Measurements from ENCODE around the gene VPS29.
"Not testable (repeated sequence)": the region's sequence is repeated elsewhere in the genome, so short reads cannot be mapped to it uniquely, and the experiment has no call there.

VPS29 gene

GRCh38 chr12:110548678-110549077 lies 46.8 kb upstream of the VPS29 start:
- peaks cover 75% of the 10 kb centered on the region for H3K79me2 ChIP-seq (ENCODE audit: insufficient read depth, low read length)
- TF ChIP-seq CTCF (IDR thresholded peaks at IDR 0.05; ENCODE audit: borderline replicate concordance, extremely low read depth, low read length, poor library complexity, severe bottlenecking) = no peak
- no peak for TF ChIP-seq EZH2 (IDR thresholded peaks at IDR 0.05; ENCODE audit: borderline replicate concordance, low read depth, low read length, severe bottlenecking)
- peaks cover 21% of the 10 kb centered on the region for H4K20me1 ChIP-seq (ENCODE audit: insufficient read depth, low read length)

GRCh38 chr12:110547090-110547489 lies 45.2 kb upstream of the VPS29 start:
- Histone ChIP-seq H3K4me2 (ENCODE audit: insufficient read depth, low read length) (no peak overlapping the region), H3K4me1 (ENCODE audit: insufficient read depth, low read length) (no peaks in the 10 kb centered on the region), H3K36me3 (ENCODE audit: insufficient read depth, low read length) (peaks cover 79% of the 10 kb centered on the region), H3K27ac (ENCODE audit: low read length) (no peak overlapping the region), H3K27me3 (ENCODE audit: insufficient read depth, low read length, poor library complexity) (no peaks in the 10 kb centered on the region), H3K4me3 (ENCODE audit: low read depth in 1 of 2, low read length in 2 of 2) (no peak overlapping the region), H3K9ac (ENCODE audit: low read depth, low read length) (no peak overlapping the region), H3K9me3 (ENCODE audit: insufficient read depth, low read length, severe bottlenecking) (no peaks in the 10 kb centered on the region), H3K79me2 (ENCODE audit: insufficient read depth, low read length) (peaks cover 65% of the 10 kb centered on the region), H4K20me1 (ENCODE audit: insufficient read depth, low read length) (peaks cover 18% of the 10 kb centered on the region), H2AFZ (ENCODE audit: low read depth, low read length) (no peak overlapping the region)
- ATAC-seq (ENCODE audit: insufficient read depth, low read depth) = no peak
- TF ChIP-seq CTCF (IDR thresholded peaks at IDR 0.05; ENCODE audit: borderline replicate concordance, extremely low read depth, low read length, poor library complexity, severe bottlenecking) (no peak), EZH2 (IDR thresholded peaks at IDR 0.05; ENCODE audit: borderline replicate concordance, low read depth, low read length, severe bottlenecking) (no peak)
- no peak for DNase-seq

More at GRCh38 chr12:110548678-110549077, 46.8 kb upstream of the VPS29 start:
- ATAC-seq (ENCODE audit: insufficient read depth, low read depth) (no peak), DNase-seq (no peak)
- Histone ChIP-seq H3K9me3 (ENCODE audit: insufficient read depth, low read length, severe bottlenecking) (no peaks in the 10 kb centered on the region), H3K27ac (ENCODE audit: low read length) (no peak overlapping the region), H3K4me3 (ENCODE audit: low read depth in 1 of 2, low read length in 2 of 2) (no peak overlapping the region), H3K36me3 (ENCODE audit: insufficient read depth, low read length) (peaks cover 65% of the 10 kb centered on the region), H3K27me3 (ENCODE audit: insufficient read depth, low read length, poor library complexity) (no peaks in the 10 kb centered on the region), H3K9ac (ENCODE audit: low read depth, low read length) (no peak overlapping the region), H2AFZ (ENCODE audit: low read depth, low read length) (no peak overlapping the region), H3K4me2 (ENCODE audit: insufficient read depth, low read length) (no peak overlapping the region), H3K4me1 (ENCODE audit: insufficient read depth, low read length) (no peaks in the 10 kb centered on the region)

GRCh38 chr12:110546339-110546738 lies 44.4 kb upstream of the VPS29 start:
- Histone ChIP-seq H3K9ac (ENCODE audit: low read depth, low read length) (no peak overlapping the region), H3K27me3 (ENCODE audit: insufficient read depth, low read length, poor library complexity) (no peaks in the 10 kb centered on the region), H3K9me3 (ENCODE audit: insufficient read depth, low read length, severe bottlenecking) (no peaks in the 10 kb centered on the region), H3K79me2 (ENCODE audit: insufficient read depth, low read length) (peaks cover 58% of the 10 kb centered on the region), H3K36me3 (ENCODE audit: insufficient read depth, low read length) (peaks cover 78% of the 10 kb centered on the region), H3K4me1 (ENCODE audit: insufficient read depth, low read length) (no peaks in the 10 kb centered on the region), H3K27ac (ENCODE audit: low read length) (no peak overlapping the region), H2AFZ (ENCODE audit: low read depth, low read length) (no peak overlapping the region), H3K4me2 (ENCODE audit: insufficient read depth, low read length) (no peak overlapping the region), H3K4me3 (ENCODE audit: low read depth in 1 of 2, low read length in 2 of 2) (no peak overlapping the region), H4K20me1 (ENCODE audit: insufficient read depth, low read length) (peaks cover 13% of the 10 kb centered on the region)
- DNase-seq (no peak), ATAC-seq (ENCODE audit: insufficient read depth, low read depth) (no peak)
- TF ChIP-seq EZH2 (IDR thresholded peaks at IDR 0.05; ENCODE audit: borderline replicate concordance, low read depth, low read length, severe bottlenecking) (no peak), CTCF (IDR thresholded peaks at IDR 0.05; ENCODE audit: borderline replicate concordance, extremely low read depth, low read length, poor library complexity, severe bottlenecking) (no peak)

GRCh38 chr12:110545812-110546211 lies 43.9 kb upstream of the VPS29 start:
- TF ChIP-seq CTCF (IDR thresholded peaks at IDR 0.05; ENCODE audit: borderline replicate concordance, extremely low read depth, low read length, poor library complexity, severe bottlenecking) (no peak), EZH2 (IDR thresholded peaks at IDR 0.05; ENCODE audit: borderline replicate concordance, low read depth, low read length, severe bottlenecking) (no peak)
- no peak for ATAC-seq (ENCODE audit: insufficient read depth, low read depth)

GRCh38 chr12:110545259-110545658 lies 43.3 kb upstream of the VPS29 start:
- not testable (repeated sequence) for H3K9ac ChIP-seq (ENCODE audit: low read depth, low read length); H3K4me2 ChIP-seq (ENCODE audit: insufficient read depth, low read length); H3K27ac ChIP-seq (ENCODE audit: low read length); H3K4me3 ChIP-seq (ENCODE audit: low read depth in 1 of 2, low read length in 2 of 2); H3K9me3 ChIP-seq (ENCODE audit: insufficient read depth, low read length, severe bottlenecking); H3K27me3 ChIP-seq (ENCODE audit: insufficient read depth, low read length, poor library complexity); H2AFZ ChIP-seq (ENCODE audit: low read depth, low read length); ATAC-seq (ENCODE audit: insufficient read depth, low read depth); DNase-seq; H3K4me1 ChIP-seq (ENCODE audit: insufficient read depth, low read length)
- Histone ChIP-seq H3K79me2 (ENCODE audit: insufficient read depth, low read length) (peaks cover 48% of the 10 kb centered on the region), H3K36me3 (ENCODE audit: insufficient read depth, low read length) (peaks cover 70% of the 10 kb centered on the region), H4K20me1 (ENCODE audit: insufficient read depth, low read length) (peaks cover 13% of the 10 kb centered on the region)

More at GRCh38 chr12:110545812-110546211, 43.9 kb upstream of the VPS29 start:
- H3K9ac ChIP-seq (ENCODE audit: low read depth, low read length) = no peak overlapping the region
- peaks cover 13% of the 10 kb centered on the region for H4K20me1 ChIP-seq (ENCODE audit: insufficient read depth, low read length)
- no peak overlapping the region for H3K4me2 ChIP-seq (ENCODE audit: insufficient read depth, low read length)
- peaks cover 53% of the 10 kb centered on the region for H3K79me2 ChIP-seq (ENCODE audit: insufficient read depth, low read length)
- no peaks in the 10 kb centered on the region for H3K9me3 ChIP-seq (ENCODE audit: insufficient read depth, low read length, severe bottlenecking)
- H3K4me1 ChIP-seq (ENCODE audit: insufficient read depth, low read length) = no peaks in the 10 kb centered on the region
- no peak overlapping the region for H2AFZ ChIP-seq (ENCODE audit: low read depth, low read length)
- no peak overlapping the region for H3K27ac ChIP-seq (ENCODE audit: low read length)
- no peak overlapping the region for H3K4me3 ChIP-seq (ENCODE audit: low read depth in 1 of 2, low read length in 2 of 2)
- H3K27me3 ChIP-seq (ENCODE audit: insufficient read depth, low read length, poor library complexity) = no peaks in the 10 kb centered on the region
- peaks cover 72% of the 10 kb centered on the region for H3K36me3 ChIP-seq (ENCODE audit: insufficient read depth, low read length)
- DNase-seq = no peak

Data from DND-41 (cell line).